ENCODE results near the gene CSNK1A1. TPM values are rescaled to one million over a fixed set of nuclear protein-coding genes. Genes with fewer than 3 reads are reported as not detected.

Gene CSNK1A1
- total RNA-seq, 2 donors from 2014 or later, result 198 to 214 TPM

DNA sequence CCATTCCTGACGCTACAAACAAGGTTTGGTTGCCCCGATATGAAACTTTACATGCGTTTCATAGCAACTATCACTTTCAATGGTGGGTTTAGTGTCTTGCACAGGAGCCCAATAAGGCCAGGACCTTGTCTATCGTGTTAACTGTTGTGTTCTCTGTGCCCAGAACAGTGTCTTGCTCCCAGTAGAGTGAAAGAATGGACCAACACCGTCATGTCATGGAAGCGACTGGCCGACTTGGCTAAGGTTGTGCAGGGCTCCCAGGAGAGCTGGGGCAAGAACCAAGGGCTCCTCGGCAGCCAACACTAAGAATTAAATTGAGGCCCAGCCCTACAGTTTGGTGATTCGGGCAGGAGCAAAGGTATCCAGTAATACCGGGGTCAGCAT is 29.6 kb upstream of the CSNK1A1 start:
- H3K27me3 ChIP-seq (ENCODE audit: control insufficient read depth, insufficient read depth, low read length, poor library complexity, severe bottlenecking), result peaks cover 28% of the 10 kb centered on the region
- peaks cover 26% of the 10 kb centered on the region for H3K27me3 Mint-ChIP-seq (ENCODE audit: insufficient read depth)
- H3K4me3 ChIP-seq (ENCODE audit: low read length), result peak overlapping the region; percentile 74
- H3K4me1 ChIP-seq (ENCODE audit: control insufficient read depth, insufficient read depth, low read length), result no peaks in the 10 kb centered on the region
- H3K4me1 Mint-ChIP-seq, result peaks cover 6% of the 10 kb centered on the region
- H3K9me3 Mint-ChIP-seq, result no peaks in the 10 kb centered on the region
- H3K9me3 ChIP-seq (ENCODE audit: control insufficient read depth, low read length), result no peaks in the 10 kb centered on the region
- no peak overlapping the region for H3K27ac Mint-ChIP-seq
- H3K4me3 Mint-ChIP-seq, result peak overlapping the region; percentile 58
- no peaks in the 10 kb centered on the region for H3K36me3 Mint-ChIP-seq (ENCODE audit: low read depth)
- H3K27ac ChIP-seq (ENCODE audit: low read depth, low read length), result no peak overlapping the region
- no peaks in the 10 kb centered on the region for H3K36me3 ChIP-seq (ENCODE audit: control insufficient read depth, insufficient read depth, low read length)
- 60 to 64% methylated on average over 10 of the region's 10 CpGs for WGBS, 2 experiments (ENCODE audit: insufficient coverage in 1 of 2, insufficient read length in 1 of 2)
- H3K9ac ChIP-seq (ENCODE audit: extremely low read depth, low read length, poor library complexity, severe bottlenecking), result no peak overlapping the region
- no peak for DNase-seq
- TF ChIP-seq, protein P1, sequence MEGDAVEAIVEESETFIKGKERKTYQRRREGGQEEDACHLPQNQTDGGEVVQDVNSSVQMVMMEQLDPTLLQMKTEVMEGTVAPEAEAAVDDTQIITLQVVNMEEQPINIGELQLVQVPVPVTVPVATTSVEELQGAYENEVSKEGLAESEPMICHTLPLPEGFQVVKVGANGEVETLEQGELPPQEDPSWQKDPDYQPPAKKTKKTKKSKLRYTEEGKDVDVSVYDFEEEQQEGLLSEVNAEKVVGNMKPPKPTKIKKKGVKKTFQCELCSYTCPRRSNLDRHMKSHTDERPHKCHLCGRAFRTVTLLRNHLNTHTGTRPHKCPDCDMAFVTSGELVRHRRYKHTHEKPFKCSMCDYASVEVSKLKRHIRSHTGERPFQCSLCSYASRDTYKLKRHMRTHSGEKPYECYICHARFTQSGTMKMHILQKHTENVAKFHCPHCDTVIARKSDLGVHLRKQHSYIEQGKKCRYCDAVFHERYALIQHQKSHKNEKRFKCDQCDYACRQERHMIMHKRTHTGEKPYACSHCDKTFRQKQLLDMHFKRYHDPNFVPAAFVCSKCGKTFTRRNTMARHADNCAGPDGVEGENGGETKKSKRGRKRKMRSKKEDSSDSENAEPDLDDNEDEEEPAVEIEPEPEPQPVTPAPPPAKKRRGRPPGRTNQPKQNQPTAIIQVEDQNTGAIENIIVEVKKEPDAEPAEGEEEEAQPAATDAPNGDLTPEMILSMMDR (conservative IDR thresholded peaks at IDR 0.05), result no peak

DNA sequence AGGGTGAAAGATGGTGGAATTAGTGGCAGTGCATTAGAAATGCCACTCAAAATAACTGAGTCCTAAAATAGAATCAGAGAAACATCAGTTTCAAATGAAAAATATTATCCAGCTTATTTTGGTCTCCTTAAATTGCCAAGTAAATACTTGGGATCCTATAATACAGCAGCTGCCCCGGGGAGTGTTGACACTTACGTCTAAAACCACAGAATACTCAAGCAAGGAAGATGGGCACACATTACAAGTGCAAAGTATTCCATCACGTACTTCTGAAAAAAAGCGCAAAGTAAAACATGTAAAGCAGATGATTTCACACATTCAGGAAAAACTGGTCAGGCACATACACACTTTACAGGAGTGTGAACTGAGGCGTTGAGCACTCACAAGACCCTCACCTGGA is 27.7 kb upstream of the CSNK1A1 start:
- WGBS, 2 experiments (ENCODE audit: insufficient coverage in 1 of 2, insufficient read length in 1 of 2), result 86 to 87% methylated on average over 5 of the region's 5 CpGs
- H3K9me3 ChIP-seq (ENCODE audit: control insufficient read depth, low read length), result no peaks in the 10 kb centered on the region
- TF ChIP-seq, protein P1 (conservative IDR thresholded peaks at IDR 0.05), result no peak
- no peak overlapping the region for H3K4me3 ChIP-seq (ENCODE audit: low read length)
- peaks cover 35% of the 10 kb centered on the region for H3K27me3 ChIP-seq (ENCODE audit: control insufficient read depth, insufficient read depth, low read length, poor library complexity, severe bottlenecking)
- no peak overlapping the region for H3K9ac ChIP-seq (ENCODE audit: extremely low read depth, low read length, poor library complexity, severe bottlenecking)
- peaks cover 26% of the 10 kb centered on the region for H3K27me3 Mint-ChIP-seq (ENCODE audit: insufficient read depth)
- H3K36me3 ChIP-seq (ENCODE audit: control insufficient read depth, insufficient read depth, low read length), result no peaks in the 10 kb centered on the region
- H3K27ac Mint-ChIP-seq, result no peak overlapping the region
- no peaks in the 10 kb centered on the region for H3K36me3 Mint-ChIP-seq (ENCODE audit: low read depth)
- peaks cover 6% of the 10 kb centered on the region for H3K4me1 Mint-ChIP-seq
- DNase-seq, result no peak
- no peaks in the 10 kb centered on the region for H3K9me3 Mint-ChIP-seq
- no peaks in the 10 kb centered on the region for H3K4me1 ChIP-seq (ENCODE audit: control insufficient read depth, insufficient read depth, low read length)
- no peak overlapping the region for H3K4me3 Mint-ChIP-seq
- H3K27ac ChIP-seq (ENCODE audit: low read depth, low read length), result no peak overlapping the region

DNA sequence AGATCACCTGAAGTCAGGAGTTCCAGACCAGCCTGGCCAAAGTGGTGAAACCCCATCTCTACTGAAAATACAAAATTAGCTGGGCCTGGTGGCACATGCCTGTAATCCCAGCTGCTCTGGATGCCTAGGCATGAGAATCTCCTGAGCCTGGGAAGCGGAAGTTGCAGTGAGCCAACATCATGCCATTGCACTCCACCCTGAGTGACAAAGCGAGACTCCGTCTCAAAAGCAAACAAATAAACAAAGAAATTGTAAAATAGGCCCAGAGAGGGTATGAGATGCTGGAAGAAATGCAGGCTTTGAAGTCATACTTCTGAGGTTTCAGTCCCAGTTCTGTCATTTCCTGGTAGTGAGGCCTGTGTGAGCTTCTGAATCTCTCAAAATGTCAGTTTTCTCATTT is 24.8 kb upstream of the CSNK1A1 start:
- Histone ChIP-seq H3K27ac (ENCODE audit: low read depth, low read length) (no peak overlapping the region), H3K9ac (ENCODE audit: extremely low read depth, low read length, poor library complexity, severe bottlenecking) (no peak overlapping the region), H3K4me1 (ENCODE audit: control insufficient read depth, insufficient read depth, low read length) (no peaks in the 10 kb centered on the region), H3K9me3 (ENCODE audit: control insufficient read depth, low read length) (no peaks in the 10 kb centered on the region), H3K4me3 (ENCODE audit: low read length) (no peak overlapping the region), H3K36me3 (ENCODE audit: control insufficient read depth, insufficient read depth, low read length) (no peaks in the 10 kb centered on the region), H3K27me3 (ENCODE audit: control insufficient read depth, insufficient read depth, low read length, poor library complexity, severe bottlenecking) (peaks cover 20% of the 10 kb centered on the region)
- Mint-ChIP-seq H3K36me3 (ENCODE audit: low read depth) (no peaks in the 10 kb centered on the region), H3K4me1 (peaks cover 5% of the 10 kb centered on the region), H3K27me3 (ENCODE audit: insufficient read depth) (peaks cover 17% of the 10 kb centered on the region), H3K4me3 (no peak overlapping the region), H3K9me3 (no peaks in the 10 kb centered on the region), H3K27ac (no peak overlapping the region)
- 98 to 100% methylated on average over 3 of the region's 3 CpGs for WGBS, 2 experiments (ENCODE audit: insufficient coverage in 1 of 2, insufficient read length in 1 of 2)
- TF ChIP-seq, protein P1 (conservative IDR thresholded peaks at IDR 0.05), result no peak
- no peak for DNase-seq
